H9 (cell line): ENCODE results near the gene RFX8. TPM values are rescaled to one million over a fixed set of nuclear protein-coding genes. Genes with fewer than 3 reads are reported as not detected.

Experiments
- DNase-seq: peaks from one replicate; pipeline ENCODE4 v3.0.0-alpha.2; 2017
- H2AFZ ChIP-seq: one replicate; pipeline ENCODE4 v1.6.1; 2013; ENCODE audit warnings: mild to moderate bottlenecking, low read length, control low read depth, moderate library complexity
- H2AK5ac ChIP-seq: 2 replicates; pipeline ENCODE4 v1.6.1; 2013; ENCODE audit warnings: low read length, control low read depth, mixed read lengths; ENCODE audit not compliant: insufficient read length
- H2BK120ac ChIP-seq: one replicate; pipeline ENCODE4 v1.6.1; 2013; ENCODE audit warnings: low read depth, mild to moderate bottlenecking, low read length, control low read depth, inconsistent platforms; ENCODE audit not compliant: poor library complexity, severe bottlenecking
- H2BK12ac ChIP-seq: 2 replicates; pipeline ENCODE4 v1.6.1; 2013; ENCODE audit warnings: low read length, control low read depth, mixed read lengths, low read depth; ENCODE audit not compliant: insufficient read length
- H2BK15ac ChIP-seq: 2 replicates; pipeline ENCODE4 v1.6.1; 2013; ENCODE audit warnings: low read depth, low read length, control low read depth
- H2BK20ac ChIP-seq: one replicate; pipeline ENCODE4 v1.6.1; 2013; ENCODE audit warnings: low read depth, mild to moderate bottlenecking, low read length, control low read depth, inconsistent platforms; ENCODE audit not compliant: poor library complexity, severe bottlenecking
- H2BK5ac ChIP-seq: 2 replicates; pipeline ENCODE4 v1.6.1; 2013; ENCODE audit warnings: low read length, control low read depth, mixed read lengths; ENCODE audit not compliant: insufficient read length
- H3K14ac ChIP-seq: 2 replicates; pipeline ENCODE4 v1.6.1; 2013; ENCODE audit warnings: low read length, control low read depth; ENCODE audit not compliant: insufficient read depth
- H3K18ac ChIP-seq: 2 replicates; pipeline ENCODE4 v1.6.1; 2013; ENCODE audit warnings: low read depth, mild to moderate bottlenecking, mixed read lengths, low read length, control low read depth; ENCODE audit not compliant: insufficient read length
- H3K23ac ChIP-seq: 2 replicates; pipeline ENCODE4 v1.6.1; 2013; ENCODE audit warnings: low read length, control low read depth, mixed read lengths, low read depth; ENCODE audit not compliant: insufficient read length
- H3K23me2 ChIP-seq: 2 replicates; pipeline ENCODE4 v1.6.1; 2013; ENCODE audit warnings: low read depth, mild to moderate bottlenecking, mixed read lengths, low read length, control low read depth; ENCODE audit not compliant: insufficient read length, poor library complexity, severe bottlenecking
- H3K27ac ChIP-seq: 2 replicates; pipeline ENCODE4 v1.5.1; 2013; ENCODE audit warnings: low read length, control low read depth, mixed read lengths, low read depth; ENCODE audit not compliant: insufficient read length
- H3K27me3 ChIP-seq: 2 replicates; pipeline ENCODE4 v1.6.1; 2013; ENCODE audit warnings: low read length, control low read depth, inconsistent platforms; ENCODE audit not compliant: insufficient read depth
- H3K4ac ChIP-seq: 2 replicates; pipeline ENCODE4 v1.6.1; 2013; ENCODE audit warnings: low read depth, mild to moderate bottlenecking, control low read depth, inconsistent platforms, low read length, moderate library complexity
- H3K4me1 ChIP-seq: 2 replicates; pipeline ENCODE4 v1.6.1; 2013; ENCODE audit warnings: low read length, control low read depth, inconsistent platforms; ENCODE audit not compliant: insufficient read depth
- H3K4me2 ChIP-seq: 2 replicates; pipeline ENCODE4 v1.6.1; 2013; ENCODE audit warnings: low read length, control low read depth, mixed read lengths; ENCODE audit not compliant: insufficient read length, insufficient read depth
- H3K56ac ChIP-seq: 2 replicates; pipeline ENCODE4 v1.6.1; 2013; ENCODE audit warnings: low read depth, mild to moderate bottlenecking, mixed read lengths, low read length, control low read depth; ENCODE audit not compliant: insufficient read length
- H3K79me1 ChIP-seq: 2 replicates; pipeline ENCODE4 v1.6.1; 2013; ENCODE audit warnings: low read depth, mild to moderate bottlenecking, moderate library complexity, low read length, control low read depth, inconsistent platforms; ENCODE audit not compliant: insufficient read depth, poor library complexity, severe bottlenecking
- H3K79me2 ChIP-seq: 2 replicates; pipeline ENCODE4 v1.6.1; 2013; ENCODE audit warnings: low read length, control low read depth, inconsistent platforms; ENCODE audit not compliant: insufficient read depth
- H3K9ac ChIP-seq: 2 replicates; pipeline ENCODE4 v1.6.1; 2013; ENCODE audit warnings: low read length, control low read depth, mixed read lengths; ENCODE audit not compliant: insufficient read length; ENCODE audit errors: extremely low read depth
- H3K9me3 ChIP-seq: one replicate; pipeline ENCODE4 v1.6.1; 2013; ENCODE audit warnings: low read depth, low read length, inconsistent platforms; ENCODE audit not compliant: control insufficient read depth
- H3T11ph ChIP-seq: one replicate; pipeline ENCODE4 v1.6.1; 2013; ENCODE audit warnings: mild to moderate bottlenecking, low read length, control low read depth, inconsistent platforms
- H4K20me1 ChIP-seq: one replicate; pipeline ENCODE4 v1.6.1; 2013; ENCODE audit not compliant: control insufficient read depth, insufficient read length, insufficient read depth
- H4K5ac ChIP-seq: 2 replicates; pipeline ENCODE4 v1.6.1; 2013; ENCODE audit warnings: low read depth, mild to moderate bottlenecking, mixed read lengths, low read length, control low read depth; ENCODE audit not compliant: insufficient read length
- H4K8ac ChIP-seq: replicated peaks from 2 replicates; pipeline ENCODE4 v1.6.1; 2013; ENCODE audit warnings: low read length, control low read depth, mixed read lengths, low read depth; ENCODE audit not compliant: insufficient read length
- H4K91ac ChIP-seq: 2 replicates; pipeline ENCODE4 v1.6.1; 2013; ENCODE audit warnings: low read depth, mild to moderate bottlenecking, moderate library complexity, mixed read lengths, low read length, control low read depth; ENCODE audit not compliant: insufficient read length
- H3K27ac Mint-ChIP-seq, 3 experiments: 2 replicates in 2 of 3; 3 replicates in 1 of 3; pipeline ENCODE4 v1.8.0; 2020 to 2021; ENCODE audit warnings: mixed read lengths in 3 of 3, mild to moderate bottlenecking in 1 of 3, moderate library complexity in 1 of 3
- H3K27me3 Mint-ChIP-seq: 2 replicates; pipeline ENCODE4 v1.8.0; 2021; ENCODE audit warnings: low read depth, mild to moderate bottlenecking, moderate library complexity, mixed read lengths
- H3K36me3 Mint-ChIP-seq, 3 experiments: 2 replicates in 2 of 3; 3 replicates in 1 of 3; pipeline ENCODE4 v1.8.0; 2020 to 2021; ENCODE audit warnings: low read depth in 3 of 3, mixed read lengths in 3 of 3; ENCODE audit not compliant: insufficient read depth in 1 of 3
- H3K4me1 Mint-ChIP-seq, 2 experiments: 2 replicates each; pipeline ENCODE4 v1.8.0; 2020; ENCODE audit warnings: mixed read lengths in 2 of 2
- H3K4me3 Mint-ChIP-seq, 2 experiments: 2 replicates in 1 of 2; 3 replicates in 1 of 2; pipeline ENCODE4 v1.8.0; 2020 to 2021; ENCODE audit warnings: mild to moderate bottlenecking in 2 of 2, mixed read lengths in 2 of 2, moderate library complexity in 1 of 2
- H3K9me3 Mint-ChIP-seq, 2 experiments: 2 replicates in 1 of 2; 3 replicates in 1 of 2; pipeline ENCODE4 v1.8.0; 2020; ENCODE audit warnings: mild to moderate bottlenecking in 2 of 2, mixed read lengths in 2 of 2, moderate library complexity in 1 of 2
- WGBS: extraction: QIAGEN DNeasy Blood & Tissue Kit; methylation state at CpG from one replicate; pipeline ENCODE4 v1.1.7; 2013; ENCODE audit warnings: missing lambda C conversion rate, low lambda C conversion rate, mixed read lengths; ENCODE audit not compliant: insufficient read length; ENCODE audit errors: extremely low coverage; 5-methylcytosine and 5-hydroxymethylcytosine counted together
- total RNA-seq: library from RNA; stranded (reverse); gene quantifications from 2 replicates; pipeline ENCODE4 v1.2.1, GENCODE V29; 2021
- TF ChIP-seq, protein P1 (sequence below): fragments of 200-600 bp; sonication (generic); conservative IDR thresholded peaks from 3 replicates; pipeline ENCODE4 v1.8.0; 2021; ENCODE audit warnings: antibody characterized with exemption, mild to moderate bottlenecking

RFX8 gene
- total RNA-seq, 1 experiment from 2014 or later: 0.22 TPM

DNA sequence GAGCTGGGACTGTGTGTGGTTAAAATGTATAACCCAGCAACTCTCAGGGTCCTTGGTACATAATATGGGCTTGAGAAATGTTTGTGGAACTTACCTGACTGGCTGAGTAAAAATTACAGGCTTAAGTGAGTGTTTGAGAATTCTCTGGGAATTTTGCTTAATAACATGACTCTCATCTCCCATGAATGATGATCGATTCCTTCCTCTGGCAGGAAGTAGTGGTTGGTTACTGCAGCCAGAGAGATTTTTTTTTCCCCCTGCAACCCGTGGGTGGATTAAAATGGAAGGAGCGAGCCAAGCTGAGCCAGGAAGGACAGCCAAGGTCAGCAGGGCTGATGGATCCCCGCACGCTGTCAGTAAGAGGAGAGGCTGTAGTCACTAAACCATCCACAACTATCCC is 40.6 kb upstream of the RFX8 start:
- Histone ChIP-seq H3K23me2 (no peaks in the 10 kb centered on the region), H4K91ac (no peak overlapping the region), H2BK15ac (no peak overlapping the region), H2BK5ac (no peak overlapping the region), H3K4me2 (no peak overlapping the region), H3K9ac (no peak overlapping the region), H3K4ac (no peak overlapping the region), H2AK5ac (no peak overlapping the region), H3K27me3 (no peaks in the 10 kb centered on the region), H3K14ac (no peak overlapping the region), H3K27ac (no peak overlapping the region), H3K4me1 (peaks cover 8% of the 10 kb centered on the region), H2BK12ac (no peak overlapping the region), H4K20me1 (no peaks in the 10 kb centered on the region), H2BK120ac (no peak overlapping the region), H2AFZ (no peak overlapping the region), H3K9me3 (no peaks in the 10 kb centered on the region), H4K8ac (no peak overlapping the region), H3K56ac (no peak overlapping the region), H3K79me1 (no peaks in the 10 kb centered on the region), H3K23ac (no peak overlapping the region), H3K79me2 (no peaks in the 10 kb centered on the region), H3T11ph (no peak overlapping the region), H3K18ac (no peak overlapping the region), H4K5ac (no peak overlapping the region), H2BK20ac (no peak overlapping the region)
- WGBS: no CpG with 5 or more reads among the region's 5 CpGs
- Mint-ChIP-seq H3K27me3 (peaks cover 11% of the 10 kb centered on the region), H3K36me3 (peaks cover 6 to 15% (median 8%) of the 10 kb centered on the region in 3 experiments), H3K4me1 (peaks cover 32 to 36% of the 10 kb centered on the region in 2 experiments), H3K9me3 (peaks cover 15% of the 10 kb centered on the region in 2 experiments), H3K4me3 (no peak overlapping the region), H3K27ac (no peak overlapping the region)
- TF ChIP-seq, protein P1, sequence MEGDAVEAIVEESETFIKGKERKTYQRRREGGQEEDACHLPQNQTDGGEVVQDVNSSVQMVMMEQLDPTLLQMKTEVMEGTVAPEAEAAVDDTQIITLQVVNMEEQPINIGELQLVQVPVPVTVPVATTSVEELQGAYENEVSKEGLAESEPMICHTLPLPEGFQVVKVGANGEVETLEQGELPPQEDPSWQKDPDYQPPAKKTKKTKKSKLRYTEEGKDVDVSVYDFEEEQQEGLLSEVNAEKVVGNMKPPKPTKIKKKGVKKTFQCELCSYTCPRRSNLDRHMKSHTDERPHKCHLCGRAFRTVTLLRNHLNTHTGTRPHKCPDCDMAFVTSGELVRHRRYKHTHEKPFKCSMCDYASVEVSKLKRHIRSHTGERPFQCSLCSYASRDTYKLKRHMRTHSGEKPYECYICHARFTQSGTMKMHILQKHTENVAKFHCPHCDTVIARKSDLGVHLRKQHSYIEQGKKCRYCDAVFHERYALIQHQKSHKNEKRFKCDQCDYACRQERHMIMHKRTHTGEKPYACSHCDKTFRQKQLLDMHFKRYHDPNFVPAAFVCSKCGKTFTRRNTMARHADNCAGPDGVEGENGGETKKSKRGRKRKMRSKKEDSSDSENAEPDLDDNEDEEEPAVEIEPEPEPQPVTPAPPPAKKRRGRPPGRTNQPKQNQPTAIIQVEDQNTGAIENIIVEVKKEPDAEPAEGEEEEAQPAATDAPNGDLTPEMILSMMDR: no peak
- DNase-seq: no peak
